ENCODE data around the gene ATOX1. TPM values are rescaled to one million over a fixed set of nuclear protein-coding genes. Genes with fewer than 3 reads are reported as not detected.

The ATOX1 gene, protein sequence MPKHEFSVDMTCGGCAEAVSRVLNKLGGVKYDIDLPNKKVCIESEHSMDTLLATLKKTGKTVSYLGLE
- 185 to 236 TPM (median 196 TPM) in 5 replicates for total RNA-seq (2022; extraction: Qiagen RNA extraction; ENCODE audit: low read depth)

DNA sequence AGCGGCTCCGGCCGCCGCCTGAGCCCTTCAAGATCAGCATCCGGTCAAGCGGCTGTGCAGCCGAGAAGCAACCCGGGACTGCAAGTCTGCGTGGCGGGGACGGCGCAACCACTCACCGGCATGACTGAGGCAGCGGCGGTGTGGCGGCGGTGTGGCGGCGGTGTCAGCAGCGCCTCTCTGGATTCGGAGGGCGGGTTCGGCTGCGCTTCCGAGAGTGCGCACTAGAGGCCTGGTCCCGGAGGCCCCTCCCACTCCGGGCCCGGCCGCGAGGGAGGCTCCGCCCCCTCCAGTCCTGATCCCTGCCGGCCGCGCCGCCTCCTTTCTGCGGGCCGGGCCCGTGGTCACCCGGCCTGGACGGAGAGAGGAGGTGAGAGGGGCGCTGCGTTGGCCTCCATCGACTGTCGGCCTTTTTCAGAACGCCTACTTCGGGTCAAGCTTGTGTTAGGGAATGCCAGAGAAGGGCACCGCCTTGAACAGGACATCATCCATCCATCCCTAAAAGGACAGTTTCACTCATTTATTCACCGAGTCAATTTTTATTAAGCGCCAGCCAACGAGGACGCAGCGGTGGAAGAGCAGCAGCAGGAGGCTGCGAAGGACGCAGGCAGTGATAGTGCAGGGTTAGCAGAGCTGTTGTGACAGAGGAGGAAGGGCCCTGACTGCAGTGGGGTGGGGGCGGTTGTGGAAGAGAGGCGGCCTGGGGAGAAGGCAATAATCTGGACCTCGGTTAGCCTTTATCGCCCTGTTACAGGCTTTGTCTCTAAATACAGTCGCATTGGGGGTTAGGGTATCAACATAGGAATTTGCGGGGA, at the start of gene ATOX1:
ATOX1 (minus strand) TSS at position 202 of the 812 bp plus-strand sequence; CDS start at position 122, 80 bp downstream.

DNA sequence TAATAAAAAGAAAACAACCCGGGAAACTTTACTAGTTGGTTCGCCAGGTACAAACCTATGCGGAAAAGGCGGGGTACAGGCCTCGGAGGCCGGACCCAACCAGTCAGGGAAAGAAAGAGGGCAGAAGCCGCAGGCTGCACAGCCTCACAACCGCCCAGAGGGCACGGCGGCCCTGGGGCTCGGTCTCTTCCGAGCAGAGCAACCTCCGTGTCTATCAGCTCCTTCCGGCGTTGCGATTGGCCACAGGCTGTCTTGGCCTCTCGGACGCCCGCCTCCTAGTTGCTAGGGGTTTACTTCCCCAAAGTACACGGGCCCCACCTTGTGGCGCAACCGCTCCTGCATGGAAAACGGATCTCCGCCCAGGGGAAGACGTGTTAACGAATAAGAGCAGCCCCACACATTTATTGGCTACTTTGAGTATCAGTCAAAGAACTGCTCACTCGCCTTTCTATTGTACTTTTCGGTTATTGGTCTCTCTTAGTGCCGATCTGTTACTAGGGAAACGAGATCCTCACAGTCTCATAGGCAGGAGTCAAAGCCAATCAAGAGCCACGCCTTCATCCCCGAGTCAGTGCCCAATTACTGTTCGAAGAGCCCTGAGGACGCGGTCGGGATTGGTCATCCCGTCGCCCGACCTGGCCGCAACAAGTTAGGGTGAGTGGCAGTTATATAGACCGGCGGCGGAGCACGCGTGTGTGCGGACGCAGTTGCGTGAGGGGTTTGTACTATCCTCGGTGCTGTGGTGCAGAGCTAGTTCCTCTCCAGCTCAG, 13.0 kb upstream of the ATOX1 start, which contains the start of gene G3BP1:
G3BP1 (plus strand) TSS at position 696 of the 770 bp plus-strand sequence. CDS start 14,667 bp downstream, outside the sequence.

Other genes starting within 250 kb of the ATOX1 start
- 0.02 TPM in 1 of 5 replicates, not detected in the others for gene FAT2, start 167.3 kb downstream of the ATOX1 start, total RNA-seq (2022; extraction: Qiagen RNA extraction; ENCODE audit: low read depth)
- 13.5 to 27.1 TPM (median 21.9 TPM) in 5 replicates for gene SPARC, start 71.7 kb downstream of the ATOX1 start, total RNA-seq (2022; extraction: Qiagen RNA extraction; ENCODE audit: low read depth)
- 136 to 149 TPM (median 147 TPM) in 5 replicates for gene G3BP1, start 13.3 kb upstream of the ATOX1 start, total RNA-seq (2022; extraction: Qiagen RNA extraction; ENCODE audit: low read depth)
- gene GLRA1, start 166.2 kb upstream of the ATOX1 start, total RNA-seq (2022; extraction: Qiagen RNA extraction; ENCODE audit: low read depth), result not detected in 5 replicates

Data from A549 treated with ZK216348 at 1 μM for 4 hours (cell line).